Measurements from ENCODE around the gene MRFAP1.

DNA sequence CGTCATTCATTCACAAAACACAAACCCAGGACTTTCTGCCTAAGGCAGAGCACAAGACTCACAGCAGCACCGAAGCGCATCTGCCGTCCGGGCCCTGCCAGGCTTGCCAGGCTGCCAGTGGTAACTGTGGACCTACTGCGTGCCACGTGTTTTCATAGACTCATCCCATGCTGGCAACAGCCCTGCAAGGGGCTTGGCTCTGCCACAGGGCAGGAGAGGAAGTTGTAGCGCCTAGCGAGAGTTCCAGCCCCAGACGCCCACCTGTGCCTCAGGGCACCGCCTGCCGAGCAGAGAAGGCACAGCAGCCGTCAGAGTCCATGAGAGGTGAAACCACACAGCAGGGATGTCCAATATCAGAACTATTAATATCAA, 18.9 kb upstream of the MRFAP1 start:
- TF ChIP-seq, protein P1, sequence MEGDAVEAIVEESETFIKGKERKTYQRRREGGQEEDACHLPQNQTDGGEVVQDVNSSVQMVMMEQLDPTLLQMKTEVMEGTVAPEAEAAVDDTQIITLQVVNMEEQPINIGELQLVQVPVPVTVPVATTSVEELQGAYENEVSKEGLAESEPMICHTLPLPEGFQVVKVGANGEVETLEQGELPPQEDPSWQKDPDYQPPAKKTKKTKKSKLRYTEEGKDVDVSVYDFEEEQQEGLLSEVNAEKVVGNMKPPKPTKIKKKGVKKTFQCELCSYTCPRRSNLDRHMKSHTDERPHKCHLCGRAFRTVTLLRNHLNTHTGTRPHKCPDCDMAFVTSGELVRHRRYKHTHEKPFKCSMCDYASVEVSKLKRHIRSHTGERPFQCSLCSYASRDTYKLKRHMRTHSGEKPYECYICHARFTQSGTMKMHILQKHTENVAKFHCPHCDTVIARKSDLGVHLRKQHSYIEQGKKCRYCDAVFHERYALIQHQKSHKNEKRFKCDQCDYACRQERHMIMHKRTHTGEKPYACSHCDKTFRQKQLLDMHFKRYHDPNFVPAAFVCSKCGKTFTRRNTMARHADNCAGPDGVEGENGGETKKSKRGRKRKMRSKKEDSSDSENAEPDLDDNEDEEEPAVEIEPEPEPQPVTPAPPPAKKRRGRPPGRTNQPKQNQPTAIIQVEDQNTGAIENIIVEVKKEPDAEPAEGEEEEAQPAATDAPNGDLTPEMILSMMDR (IDR thresholded peaks at IDR 0.05): no peak
- TF ChIP-seq POLR2A (IDR thresholded peaks at IDR 0.05): no peak
